Tibial nerve (tissue), 4 donors: ENCODE measurements around the gene FOXJ3.

Source experiments
- CTCF ChIP-seq, 5 experiments: fragments of 200-600 bp in 3 of 5; fragments of 450-650 bp in 2 of 5; sonication (generic) in 3 of 5; IDR thresholded peaks; one replicate each; pipeline ENCODE4 v1.5.1; 2016 to 2019; ENCODE audit warnings: antibody characterized with exemption in 5 of 5, mild to moderate bottlenecking in 3 of 5, moderate library complexity in 2 of 5
- EP300 ChIP-seq, 2 donors: sonication (generic); formaldehyde crosslinking; IDR thresholded peaks; one replicate each; pipeline ENCODE4 v1.6.1; 2017; ENCODE audit warnings: antibody characterized with exemption in 2 of 2, mild to moderate bottlenecking in 1 of 2

GRCh38 chr1:42315500-42315899, 19.5 kb downstream of the FOXJ3 start:
- TF ChIP-seq CTCF (IDR thresholded peaks at IDR 0.05), result no peak
- TF ChIP-seq EP300 (IDR thresholded peaks at IDR 0.05), result no peak
